ENCODE measurements around the gene OSBPL7. TPM values are rescaled to one million over a fixed set of nuclear protein-coding genes. Genes with fewer than 3 reads are reported as not detected.

OSBPL7 gene
- total RNA-seq, 4 donors from 2014 or later: 1.1 to 4.6 (median 1.6) TPM

DNA sequence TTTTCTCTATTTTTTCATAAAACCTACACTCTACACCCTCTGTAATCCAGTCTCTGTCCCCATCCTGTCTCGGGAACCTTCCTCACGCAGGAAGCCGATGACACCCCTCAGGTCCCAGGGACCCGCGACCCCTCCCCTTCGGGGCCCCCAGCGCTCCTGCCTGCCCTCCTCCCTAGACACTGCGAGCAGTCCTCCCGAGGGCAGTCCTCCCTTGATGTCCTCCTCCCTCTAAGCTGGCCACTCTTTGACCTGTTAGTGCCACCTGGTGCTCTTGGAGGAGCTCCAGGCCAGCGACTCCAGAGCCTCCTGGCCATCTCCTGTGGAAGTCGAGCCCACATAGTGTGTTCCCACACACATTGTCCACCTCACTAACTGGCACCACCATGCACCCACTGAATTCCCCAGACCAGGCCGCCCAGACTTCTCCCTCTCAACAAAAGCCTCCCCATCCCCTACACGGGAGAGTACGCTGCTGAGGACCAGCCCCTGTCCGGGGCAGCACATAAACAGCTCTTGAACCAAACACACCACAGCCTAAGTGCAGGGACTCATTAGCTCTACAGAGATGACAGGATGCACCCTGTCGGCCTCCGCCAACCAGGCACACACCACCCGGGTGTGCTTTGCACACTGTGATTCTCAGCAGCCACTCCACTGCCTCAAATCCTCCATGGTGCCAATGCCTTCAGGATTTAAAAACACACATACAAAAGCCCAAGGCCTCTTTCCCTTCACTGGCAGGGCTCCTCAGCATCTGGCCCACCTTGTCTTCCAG, 9.3 kb downstream of the OSBPL7 start:
- no peak overlapping the region for H3K27ac ChIP-seq

DNA sequence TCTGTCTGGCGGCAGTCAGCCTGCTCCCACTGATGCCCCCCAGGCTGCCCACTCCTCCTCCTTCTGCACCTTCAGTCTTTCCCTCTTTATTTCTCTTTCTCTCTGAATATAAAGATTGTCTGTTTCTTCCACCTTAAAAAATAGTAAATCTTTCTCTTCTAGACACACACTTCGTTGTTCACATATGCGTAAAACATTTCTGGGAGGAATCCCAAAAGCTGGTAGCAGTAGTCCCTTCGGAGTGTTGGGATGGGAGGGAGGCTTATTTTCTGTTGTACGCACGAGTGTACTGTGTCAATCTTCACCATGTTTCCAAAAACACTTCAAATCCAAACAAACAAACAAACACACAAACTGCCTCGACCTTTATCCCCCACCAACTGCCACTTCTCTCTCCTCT, 9.9 kb downstream of the OSBPL7 start:
- H3K4me3 ChIP-seq: no peak overlapping the region
- peaks cover 0 to 28% (median 17%) of the 10 kb centered on the region in 3 donors for H3K4me1 ChIP-seq
- H3K27ac ChIP-seq: no peak overlapping the region
- no peak for DNase-seq
- H3K36me3 ChIP-seq: peaks cover 5 to 93% (median 25%) of the 10 kb centered on the region in 3 donors
- H3K9me3 ChIP-seq: no peaks in the 10 kb centered on the region
- TF ChIP-seq POLR2A (IDR thresholded peaks at IDR 0.05): no peak
- TF ChIP-seq, protein P1, sequence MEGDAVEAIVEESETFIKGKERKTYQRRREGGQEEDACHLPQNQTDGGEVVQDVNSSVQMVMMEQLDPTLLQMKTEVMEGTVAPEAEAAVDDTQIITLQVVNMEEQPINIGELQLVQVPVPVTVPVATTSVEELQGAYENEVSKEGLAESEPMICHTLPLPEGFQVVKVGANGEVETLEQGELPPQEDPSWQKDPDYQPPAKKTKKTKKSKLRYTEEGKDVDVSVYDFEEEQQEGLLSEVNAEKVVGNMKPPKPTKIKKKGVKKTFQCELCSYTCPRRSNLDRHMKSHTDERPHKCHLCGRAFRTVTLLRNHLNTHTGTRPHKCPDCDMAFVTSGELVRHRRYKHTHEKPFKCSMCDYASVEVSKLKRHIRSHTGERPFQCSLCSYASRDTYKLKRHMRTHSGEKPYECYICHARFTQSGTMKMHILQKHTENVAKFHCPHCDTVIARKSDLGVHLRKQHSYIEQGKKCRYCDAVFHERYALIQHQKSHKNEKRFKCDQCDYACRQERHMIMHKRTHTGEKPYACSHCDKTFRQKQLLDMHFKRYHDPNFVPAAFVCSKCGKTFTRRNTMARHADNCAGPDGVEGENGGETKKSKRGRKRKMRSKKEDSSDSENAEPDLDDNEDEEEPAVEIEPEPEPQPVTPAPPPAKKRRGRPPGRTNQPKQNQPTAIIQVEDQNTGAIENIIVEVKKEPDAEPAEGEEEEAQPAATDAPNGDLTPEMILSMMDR (IDR thresholded peaks at IDR 0.05): no peak
- intact Hi-C loops (cut with DNase I): no loop called here
- WGBS, 2 donors: 74 to 76% methylated on average over 7 of the region's 7 CpGs
- H3K27me3 ChIP-seq: no peaks in the 10 kb centered on the region

More for the DNA sequence above, 9.3 kb downstream of the OSBPL7 start:
- Histone ChIP-seq H3K9me3 (no peaks in the 10 kb centered on the region), H3K36me3 (peaks cover 5 to 93% (median 25%) of the 10 kb centered on the region in 3 donors), H3K4me3 (no peak overlapping the region), H3K4me1 (peaks cover 0 to 28% (median 17%) of the 10 kb centered on the region in 3 donors), H3K27me3 (no peaks in the 10 kb centered on the region)
- 82 to 86% methylated on average over 12 to 18 of the region's 18 CpGs for WGBS, 2 donors
- no peak for TF ChIP-seq POLR2A (IDR thresholded peaks at IDR 0.05)
- TF ChIP-seq, protein P1 (IDR thresholded peaks at IDR 0.05): no peak
- DNase-seq: no peak
- intact Hi-C loops (cut with DNase I): no loop called here

DNA sequence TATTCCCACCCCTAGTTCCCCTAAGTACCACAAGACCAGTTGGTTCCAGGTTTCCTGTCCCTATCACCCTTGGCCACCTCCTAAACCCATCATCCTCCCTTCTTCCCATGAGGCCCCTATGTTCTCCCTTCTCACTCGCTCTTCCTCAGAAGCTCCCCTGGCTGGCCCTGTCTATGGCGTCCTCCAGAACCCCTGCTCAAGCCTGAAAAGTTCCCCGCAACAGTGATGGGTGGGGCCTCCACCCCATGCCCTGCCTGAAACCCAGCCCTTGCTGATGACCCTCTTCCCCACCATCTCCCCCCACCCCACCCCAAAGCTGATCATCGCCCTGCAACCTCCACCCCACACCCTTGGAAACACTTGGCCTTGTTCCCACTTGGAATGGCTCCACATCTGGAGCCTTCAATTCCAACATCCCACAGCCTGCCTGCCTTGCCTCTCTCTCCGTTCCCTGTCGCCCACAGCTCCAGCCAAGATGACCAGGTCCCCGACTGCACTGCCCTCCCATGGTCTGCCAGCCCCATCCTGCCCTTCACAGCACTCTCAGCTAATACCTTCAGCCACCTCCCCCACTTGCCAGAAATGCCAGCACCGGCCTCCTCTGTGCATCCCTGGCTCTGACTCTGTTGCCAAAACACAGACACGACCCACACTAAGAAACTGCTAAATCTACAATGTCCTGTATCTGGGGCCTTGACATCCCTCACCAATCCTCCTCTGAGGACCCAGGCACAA, 10.5 kb downstream of the OSBPL7 start:
- Histone ChIP-seq H3K27ac (peak overlapping the region; percentile 24 to 81 (median 58)), H3K4me1 (peaks cover 0 to 28% (median 17%) of the 10 kb centered on the region in 3 donors), H3K4me3 (no peak overlapping the region), H3K36me3 (peaks cover 5 to 89% (median 25%) of the 10 kb centered on the region in 3 donors), H3K9me3 (no peaks in the 10 kb centered on the region), H3K27me3 (no peaks in the 10 kb centered on the region)
- WGBS, 2 donors: 69 to 74% methylated on average over 7 to 9 of the region's 9 CpGs
- TF ChIP-seq, protein P1 (IDR thresholded peaks at IDR 0.05): no peak
- TF ChIP-seq POLR2A (IDR thresholded peaks at IDR 0.05): no peak
- no peak for DNase-seq
- intact Hi-C loops (cut with DNase I): no loop called here

DNA sequence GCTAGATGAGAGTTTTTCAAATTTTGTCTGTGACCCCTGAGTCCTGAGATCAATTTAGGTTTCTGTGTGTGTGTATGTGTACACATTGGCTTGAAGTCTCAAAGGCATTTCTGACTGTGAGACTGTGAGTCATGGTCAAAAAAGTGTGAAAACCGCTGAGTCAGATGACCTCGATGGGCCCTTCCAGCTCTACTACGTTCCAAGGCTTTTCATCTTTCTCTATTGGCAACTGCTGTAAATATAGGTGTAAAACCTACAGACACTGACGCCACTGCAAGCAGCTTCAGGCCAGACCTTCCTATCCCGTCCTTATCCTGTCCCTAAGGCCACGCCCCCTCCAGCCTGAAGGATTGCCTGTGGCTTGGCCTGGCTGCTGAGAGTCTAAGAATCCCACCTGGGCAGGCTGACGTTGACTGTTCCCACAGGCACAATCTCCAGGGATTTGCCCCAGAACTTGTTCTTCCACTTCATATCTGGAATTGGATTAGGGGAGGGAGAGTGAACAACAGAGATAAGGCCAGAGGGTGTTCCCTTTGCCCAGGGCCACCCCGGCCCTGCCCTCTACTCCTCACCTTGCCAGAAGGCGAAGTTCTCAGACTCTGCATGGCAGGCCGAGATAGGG, 11.3 kb downstream of the OSBPL7 start:
- peaks cover 0 to 28% (median 17%) of the 10 kb centered on the region in 3 donors for H3K4me1 ChIP-seq
- H3K27me3 ChIP-seq: no peaks in the 10 kb centered on the region
- H3K36me3 ChIP-seq: peaks cover 0 to 81% (median 24%) of the 10 kb centered on the region in 3 donors
- no peak for TF ChIP-seq POLR2A (IDR thresholded peaks at IDR 0.05)
- TF ChIP-seq, protein P1 (IDR thresholded peaks at IDR 0.05): no peak
- peak overlapping the region; percentile 36 to 81 (median 67) for H3K27ac ChIP-seq
- 38 to 59% methylated on average over 5 to 10 of the region's 10 CpGs for WGBS, 2 donors
- intact Hi-C loops (cut with DNase I): no loop called here
- DNase-seq: no peak
- H3K9me3 ChIP-seq: no peaks in the 10 kb centered on the region
- no peak overlapping the region for H3K4me3 ChIP-seq

Data from esophagus squamous epithelium (tissue), 5 donors.